ENCODE data around the gene OLFML2A.

The OLFML2A gene

DNA sequence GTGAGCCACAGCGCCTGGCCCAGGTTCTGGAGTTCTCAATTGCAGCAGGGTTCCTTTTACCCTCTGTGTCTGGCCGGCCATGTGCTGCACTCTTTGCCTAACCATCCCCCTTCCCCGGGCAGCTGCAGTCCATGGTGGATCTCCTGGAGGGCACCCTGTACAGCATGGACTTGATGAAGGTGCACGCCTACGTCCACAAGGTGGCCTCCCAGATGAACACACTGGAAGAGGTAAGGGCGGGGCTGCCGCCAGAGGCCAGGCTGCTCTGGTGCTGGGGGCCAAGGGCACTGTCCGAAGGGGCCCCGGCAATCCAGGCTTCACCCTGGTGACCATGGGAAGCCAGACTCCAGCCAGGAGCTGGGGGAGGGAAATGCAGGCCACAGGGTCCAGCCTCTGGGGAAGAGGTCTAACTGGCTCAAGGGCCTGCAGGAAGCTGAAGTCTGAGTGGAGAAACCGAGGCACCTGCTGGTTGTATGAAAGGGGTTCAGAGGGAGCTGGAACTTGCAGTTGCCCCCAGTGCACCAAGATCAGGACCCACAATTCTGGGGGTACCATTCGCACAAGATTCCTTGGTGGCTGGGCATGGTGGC, 18.1 kb downstream of the OLFML2A start:
- no peaks in the 10 kb centered on the region for H3K9me3 Mint-ChIP-seq
- no peak for ATAC-seq
- H3K36me3 Mint-ChIP-seq, result no peaks in the 10 kb centered on the region
- H3K27ac Mint-ChIP-seq, result no peak overlapping the region
- peaks cover 27% of the 10 kb centered on the region for H3K4me1 Mint-ChIP-seq
- no peaks in the 10 kb centered on the region for H3K27me3 Mint-ChIP-seq
- no peak overlapping the region for H3K4me3 Mint-ChIP-seq

DNA sequence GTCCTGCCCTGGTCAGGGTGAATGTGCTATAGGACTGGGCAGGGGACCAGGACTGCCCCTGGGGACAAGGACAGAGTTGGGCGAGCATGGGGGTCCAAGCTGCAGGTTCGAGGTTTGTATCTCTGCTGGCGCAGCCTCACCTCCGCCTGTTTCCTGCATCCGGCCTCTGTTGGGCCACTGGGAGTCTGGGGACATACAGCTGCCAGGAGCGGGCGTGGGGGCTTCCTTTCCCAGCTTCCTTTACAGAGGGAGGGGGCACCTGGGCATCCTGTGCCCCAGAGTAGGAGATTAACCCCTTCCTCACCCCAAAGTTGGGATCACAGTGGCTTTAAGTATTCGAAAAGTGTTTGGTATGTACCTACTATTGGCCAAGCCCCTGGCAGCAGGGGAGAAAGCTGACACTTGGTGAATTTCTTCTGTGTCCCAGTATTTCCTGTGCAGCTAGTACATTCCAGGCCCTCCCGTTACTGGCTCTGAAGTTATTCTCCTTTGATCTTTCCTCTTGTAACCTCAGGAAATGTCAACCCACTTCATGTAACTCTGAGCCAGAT, 19.0 kb downstream of the OLFML2A start:
- no peak for ATAC-seq
- H3K27ac Mint-ChIP-seq, result peak overlapping the region; percentile 91
- H3K4me1 Mint-ChIP-seq, result peaks cover 33% of the 10 kb centered on the region
- no peaks in the 10 kb centered on the region for H3K36me3 Mint-ChIP-seq
- no peak overlapping the region for H3K4me3 Mint-ChIP-seq
- H3K9me3 Mint-ChIP-seq, result no peaks in the 10 kb centered on the region
- no peaks in the 10 kb centered on the region for H3K27me3 Mint-ChIP-seq

DNA sequence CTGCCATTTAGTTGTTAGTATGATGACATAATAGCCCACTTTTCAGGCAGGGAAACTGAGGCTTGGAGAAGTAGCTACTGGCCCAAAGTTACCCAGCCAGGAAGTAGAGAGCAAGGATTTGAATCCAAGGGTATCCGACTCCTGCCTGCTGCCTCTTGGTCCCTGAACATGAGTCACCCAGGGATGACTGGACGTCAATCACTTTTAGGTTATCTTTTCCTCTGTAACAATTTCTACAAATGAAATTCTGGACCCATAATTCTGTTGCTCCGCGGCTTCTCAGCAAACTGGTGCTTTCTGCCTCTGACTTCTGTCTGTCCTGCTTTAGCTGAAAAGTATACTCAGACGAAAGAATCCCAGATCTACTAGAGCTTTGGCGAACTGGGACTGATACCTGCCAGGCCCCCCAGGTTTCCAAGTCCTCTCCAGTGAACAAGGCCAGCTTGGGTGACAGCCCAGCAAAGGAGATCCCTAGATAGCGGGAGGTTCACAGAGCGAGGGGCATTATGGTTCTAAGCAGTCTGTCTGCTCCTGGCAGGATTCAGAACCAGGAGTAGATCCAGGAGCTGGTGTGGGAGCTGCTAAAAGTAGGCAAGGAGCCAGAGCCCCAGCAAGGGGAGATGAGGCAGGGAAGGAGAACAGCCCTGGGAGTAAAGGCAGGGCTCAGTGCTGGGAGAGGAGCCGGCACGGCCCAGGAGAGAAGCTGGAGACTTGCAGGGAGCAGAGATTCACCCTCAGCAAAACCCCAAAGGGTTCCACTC, 20.6 kb downstream of the OLFML2A start:
- H3K36me3 Mint-ChIP-seq, result no peaks in the 10 kb centered on the region
- H3K27me3 Mint-ChIP-seq, result no peaks in the 10 kb centered on the region
- no peak for ATAC-seq

DNA sequence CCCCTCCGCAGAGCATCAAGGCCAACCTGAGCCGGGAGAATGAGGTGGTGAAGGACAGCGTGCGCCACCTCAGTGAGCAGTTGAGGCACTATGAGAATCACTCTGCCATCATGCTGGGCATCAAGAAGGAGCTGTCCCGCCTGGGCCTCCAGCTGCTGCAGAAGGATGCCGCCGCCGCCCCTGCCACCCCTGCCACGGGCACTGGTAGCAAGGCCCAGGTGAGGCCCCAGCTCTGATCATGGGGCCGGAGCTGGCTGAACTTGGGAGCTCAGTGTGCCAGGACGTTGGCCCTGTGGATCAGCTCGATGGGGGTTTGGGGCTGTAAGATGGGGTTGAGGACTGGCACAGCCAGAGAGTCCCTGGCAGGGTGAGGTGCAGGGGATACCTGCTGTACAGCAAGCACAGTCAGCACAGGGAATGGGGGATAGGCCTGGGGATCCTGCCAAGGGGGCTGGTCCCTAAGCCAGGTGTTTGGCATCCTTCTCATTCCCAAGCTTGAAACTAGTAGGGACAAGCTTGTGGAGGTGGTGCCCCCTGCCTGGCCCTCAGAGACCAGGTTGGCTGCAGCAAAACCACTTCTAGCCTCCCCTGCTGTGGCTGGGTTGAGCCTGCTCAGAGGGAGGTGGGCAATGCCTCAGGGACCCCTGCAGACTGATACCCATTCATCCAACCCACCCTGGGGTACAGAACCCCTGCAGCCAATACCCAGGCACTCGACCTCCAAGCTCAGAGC, 22.5 kb downstream of the OLFML2A start:
- H3K36me3 Mint-ChIP-seq, result no peaks in the 10 kb centered on the region
- no peak for ATAC-seq
- H3K27me3 Mint-ChIP-seq, result no peaks in the 10 kb centered on the region
- no peak overlapping the region for H3K4me3 Mint-ChIP-seq
- no peaks in the 10 kb centered on the region for H3K9me3 Mint-ChIP-seq
- H3K27ac Mint-ChIP-seq, result peak overlapping the region; percentile 91
- peaks cover 36% of the 10 kb centered on the region for H3K4me1 Mint-ChIP-seq

More for the DNA sequence above, 20.6 kb downstream of the OLFML2A start:
- peaks cover 35% of the 10 kb centered on the region for H3K4me1 Mint-ChIP-seq
- H3K9me3 Mint-ChIP-seq, result no peaks in the 10 kb centered on the region
- H3K27ac Mint-ChIP-seq, result peak overlapping the region; percentile 91
- no peak overlapping the region for H3K4me3 Mint-ChIP-seq

DNA sequence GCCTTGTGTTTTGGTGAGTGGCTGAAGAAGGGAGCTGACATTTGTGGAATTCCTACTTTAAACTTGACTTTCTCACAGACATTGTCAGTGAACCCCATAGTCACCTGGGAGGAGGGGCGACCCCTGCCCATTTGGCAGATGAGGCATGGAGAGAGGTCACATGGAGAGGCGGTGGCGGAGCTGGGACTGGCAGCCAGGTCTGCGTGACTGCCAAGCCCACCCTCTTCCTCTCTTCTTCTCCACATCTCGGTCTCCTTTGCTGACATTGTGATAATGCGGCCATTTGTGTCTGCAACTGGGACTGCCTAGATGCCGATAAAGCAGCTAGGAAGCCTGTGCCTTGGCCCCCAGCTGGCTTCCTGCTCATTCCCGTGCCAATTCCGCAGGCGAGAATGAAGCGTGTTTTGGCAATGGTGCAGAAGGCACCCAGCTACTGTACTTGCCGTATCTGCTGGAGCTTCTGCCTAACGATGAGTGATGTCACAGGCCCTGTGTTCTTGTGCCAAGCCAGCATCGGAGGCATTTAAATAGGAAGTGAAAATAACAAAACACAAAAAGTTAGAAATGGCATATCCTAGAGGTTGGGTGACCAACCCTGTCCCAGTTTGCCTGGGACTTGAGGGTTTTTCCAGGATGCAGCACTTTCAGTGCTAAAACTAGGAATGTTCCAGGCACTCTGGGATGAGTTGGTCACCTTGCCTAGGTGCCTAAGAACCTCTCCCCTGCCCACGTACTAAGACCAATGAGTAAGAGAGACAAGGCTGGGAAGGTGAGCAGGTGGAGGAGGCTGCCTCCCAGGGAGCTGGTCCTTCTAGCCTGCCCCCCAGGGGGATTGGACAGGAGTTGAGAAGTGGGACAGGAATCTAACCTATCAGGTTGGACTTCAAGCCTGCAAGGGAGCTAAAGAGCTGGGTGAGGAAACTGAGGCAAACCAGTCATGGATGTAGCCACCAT, 23.6 kb downstream of the OLFML2A start:
- Mint-ChIP-seq H3K4me1 (peaks cover 36% of the 10 kb centered on the region), H3K27me3 (no peaks in the 10 kb centered on the region), H3K36me3 (no peaks in the 10 kb centered on the region), H3K9me3 (no peaks in the 10 kb centered on the region), H3K27ac (peak overlapping the region; percentile 91), H3K4me3 (peak overlapping the region; percentile 60)
- ATAC-seq, result peak; percentile 92

DNA sequence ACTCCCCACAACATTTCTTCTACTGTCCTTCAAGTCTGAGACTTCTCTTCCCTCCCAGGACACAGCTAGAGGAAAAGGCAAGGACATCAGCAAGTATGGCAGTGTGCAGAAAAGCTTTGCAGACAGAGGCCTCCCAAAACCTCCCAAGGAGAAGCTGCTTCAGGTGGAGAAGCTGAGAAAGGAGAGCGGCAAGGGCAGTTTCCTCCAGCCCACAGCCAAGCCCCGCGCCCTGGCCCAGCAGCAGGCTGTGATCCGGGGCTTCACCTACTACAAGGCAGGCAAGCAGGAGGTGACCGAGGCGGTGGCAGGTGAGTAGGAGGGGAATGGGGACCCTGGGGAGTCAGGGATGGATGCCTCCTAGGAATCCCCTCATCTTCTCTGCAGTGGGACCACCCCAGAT, 24.4 kb downstream of the OLFML2A start:
- no peak for ATAC-seq
- Mint-ChIP-seq H3K4me1 (peaks cover 36% of the 10 kb centered on the region), H3K4me3 (no peak overlapping the region), H3K36me3 (no peaks in the 10 kb centered on the region), H3K9me3 (no peaks in the 10 kb centered on the region), H3K27me3 (no peaks in the 10 kb centered on the region), H3K27ac (peak overlapping the region; percentile 91)

DNA sequence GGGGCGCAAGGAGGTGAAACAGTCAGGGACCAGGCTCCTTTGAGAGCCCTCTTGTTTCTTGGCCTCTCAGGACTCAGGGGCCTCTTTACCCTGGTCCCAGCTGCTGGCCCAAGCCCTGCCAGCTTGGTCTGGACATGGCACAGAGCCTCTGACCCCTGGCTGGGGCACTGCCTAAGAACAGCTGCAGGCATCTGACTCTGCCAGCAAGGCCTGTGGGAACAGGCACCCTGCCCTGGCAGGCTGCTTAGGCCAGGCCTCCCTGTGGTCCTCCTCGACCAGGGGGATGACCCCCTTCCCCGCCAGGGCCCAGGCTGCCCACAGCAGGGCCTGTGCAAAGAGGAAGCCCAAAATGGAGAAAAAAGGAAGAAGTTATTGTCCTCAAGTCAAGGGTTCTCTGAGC, 25.5 kb downstream of the OLFML2A start:
- Mint-ChIP-seq H3K4me1 (peaks cover 36% of the 10 kb centered on the region), H3K9me3 (no peaks in the 10 kb centered on the region), H3K36me3 (no peaks in the 10 kb centered on the region), H3K4me3 (no peak overlapping the region), H3K27ac (peak overlapping the region; percentile 91), H3K27me3 (no peaks in the 10 kb centered on the region)
- no peak for ATAC-seq

DNA sequence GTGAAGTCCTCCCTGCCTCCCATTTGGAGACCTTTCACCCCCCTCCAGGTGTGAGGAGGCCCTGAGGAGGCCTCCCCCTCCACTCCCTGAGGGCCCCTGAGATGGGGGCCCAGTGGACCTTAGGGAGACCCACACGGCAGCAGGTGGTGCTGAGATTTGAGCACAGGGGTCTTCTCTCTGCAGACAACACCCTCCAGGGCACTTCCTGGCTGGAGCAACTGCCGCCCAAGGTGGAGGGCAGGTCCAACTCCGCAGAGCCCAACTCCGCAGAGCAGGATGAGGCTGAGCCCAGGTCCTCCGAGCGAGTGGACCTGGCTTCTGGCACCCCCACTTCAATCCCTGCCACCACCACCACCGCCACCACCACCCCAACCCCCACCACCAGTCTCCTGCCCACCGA, 27.0 kb downstream of the OLFML2A start:
- Mint-ChIP-seq H3K9me3 (no peaks in the 10 kb centered on the region), H3K27me3 (no peaks in the 10 kb centered on the region), H3K27ac (no peak overlapping the region)

DNA sequence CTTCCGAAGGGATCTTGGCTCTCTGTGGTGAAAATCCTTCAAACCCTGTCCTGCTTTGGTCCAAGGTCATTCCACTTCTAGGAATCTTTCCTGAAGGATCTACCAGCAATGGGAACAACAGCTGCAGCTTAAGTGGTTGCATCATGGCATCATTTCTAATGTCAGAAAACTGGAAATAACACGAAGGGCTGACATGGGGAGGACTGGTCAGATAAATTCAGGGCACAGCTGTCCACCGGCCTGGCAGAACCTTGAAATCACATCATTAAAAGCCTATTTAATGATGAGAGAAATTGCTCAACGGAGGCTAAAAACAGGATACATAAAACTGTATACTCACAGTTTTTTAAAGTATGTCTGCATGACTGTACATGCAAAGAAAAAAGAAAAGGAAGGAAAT, 28.3 kb downstream of the OLFML2A start:
- H3K4me3 Mint-ChIP-seq, result no peak overlapping the region
- ATAC-seq, result no peak
- no peaks in the 10 kb centered on the region for H3K36me3 Mint-ChIP-seq
- peaks cover 24% of the 10 kb centered on the region for H3K4me1 Mint-ChIP-seq
- no peaks in the 10 kb centered on the region for H3K27me3 Mint-ChIP-seq
- H3K9me3 Mint-ChIP-seq, result no peaks in the 10 kb centered on the region
- H3K27ac Mint-ChIP-seq, result no peak overlapping the region

More for the DNA sequence above, 27.0 kb downstream of the OLFML2A start:
- Mint-ChIP-seq H3K36me3 (no peaks in the 10 kb centered on the region), H3K4me1 (peaks cover 36% of the 10 kb centered on the region), H3K4me3 (no peak overlapping the region)
- no peak for ATAC-seq

DNA sequence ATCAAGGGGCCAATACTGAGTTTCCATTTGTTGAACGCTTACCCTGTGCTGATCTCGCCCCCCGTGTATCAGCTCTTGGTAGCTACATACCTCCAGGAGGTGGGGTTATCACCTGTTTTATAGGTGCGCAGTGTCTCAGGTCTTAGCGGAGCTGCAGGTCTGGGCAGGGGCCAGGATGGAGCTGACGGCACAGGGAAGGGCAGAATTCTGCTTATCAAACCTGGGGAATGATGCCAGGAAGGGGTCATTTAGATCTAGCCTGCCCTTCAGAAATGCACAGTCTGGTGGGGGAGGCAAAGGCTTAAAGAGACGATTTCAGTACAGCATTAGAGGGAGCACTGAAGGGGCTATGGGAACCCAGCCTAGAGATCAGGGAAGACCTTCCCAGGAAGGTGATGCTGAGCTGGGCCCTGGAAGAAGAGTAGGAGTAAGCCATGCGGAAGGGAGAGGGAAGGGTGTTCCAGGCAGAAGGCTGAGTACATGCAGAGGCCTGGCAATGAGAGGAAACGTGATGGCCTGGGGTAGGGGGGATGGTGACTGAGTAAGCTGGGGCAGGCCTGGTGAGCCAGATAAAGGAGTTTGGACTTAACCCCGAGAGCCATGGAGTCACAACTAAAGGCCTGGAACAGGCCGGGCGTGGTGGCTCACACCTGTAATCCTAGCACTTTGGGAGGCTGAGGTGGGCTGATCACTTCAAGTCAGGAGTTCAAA, 31.5 kb downstream of the OLFML2A start:
- H3K4me3 Mint-ChIP-seq, result no peak overlapping the region
- no peaks in the 10 kb centered on the region for H3K9me3 Mint-ChIP-seq
- no peak for ATAC-seq
- H3K36me3 Mint-ChIP-seq, result no peaks in the 10 kb centered on the region
- no peaks in the 10 kb centered on the region for H3K27me3 Mint-ChIP-seq
- no peaks in the 10 kb centered on the region for H3K4me1 Mint-ChIP-seq
- no peak overlapping the region for H3K27ac Mint-ChIP-seq

DNA sequence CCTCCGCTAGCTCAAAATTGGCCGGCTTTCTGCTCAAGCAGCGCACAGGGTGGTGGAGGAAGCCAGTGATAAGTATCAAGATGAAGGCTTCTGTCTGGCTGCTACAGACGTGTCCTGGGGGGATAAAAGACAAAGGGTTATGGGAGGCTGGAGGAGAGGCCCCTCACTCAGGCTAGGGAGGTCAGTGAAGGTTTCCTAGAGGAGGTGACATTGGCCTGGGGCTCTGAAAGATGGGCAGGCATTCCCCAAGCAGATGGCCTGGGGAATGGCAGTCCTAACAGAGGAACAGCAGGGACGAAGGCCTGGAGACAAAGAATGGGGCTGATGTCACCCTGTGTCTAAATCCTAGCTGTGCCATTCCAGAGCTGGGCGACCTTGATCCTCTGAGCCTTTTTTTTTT, 32.3 kb downstream of the OLFML2A start:
- no peaks in the 10 kb centered on the region for H3K36me3 Mint-ChIP-seq
- H3K9me3 Mint-ChIP-seq, result no peaks in the 10 kb centered on the region
- no peaks in the 10 kb centered on the region for H3K27me3 Mint-ChIP-seq
- no peak overlapping the region for H3K4me3 Mint-ChIP-seq
- ATAC-seq, result no peak
- no peaks in the 10 kb centered on the region for H3K4me1 Mint-ChIP-seq
- no peak overlapping the region for H3K27ac Mint-ChIP-seq

DNA sequence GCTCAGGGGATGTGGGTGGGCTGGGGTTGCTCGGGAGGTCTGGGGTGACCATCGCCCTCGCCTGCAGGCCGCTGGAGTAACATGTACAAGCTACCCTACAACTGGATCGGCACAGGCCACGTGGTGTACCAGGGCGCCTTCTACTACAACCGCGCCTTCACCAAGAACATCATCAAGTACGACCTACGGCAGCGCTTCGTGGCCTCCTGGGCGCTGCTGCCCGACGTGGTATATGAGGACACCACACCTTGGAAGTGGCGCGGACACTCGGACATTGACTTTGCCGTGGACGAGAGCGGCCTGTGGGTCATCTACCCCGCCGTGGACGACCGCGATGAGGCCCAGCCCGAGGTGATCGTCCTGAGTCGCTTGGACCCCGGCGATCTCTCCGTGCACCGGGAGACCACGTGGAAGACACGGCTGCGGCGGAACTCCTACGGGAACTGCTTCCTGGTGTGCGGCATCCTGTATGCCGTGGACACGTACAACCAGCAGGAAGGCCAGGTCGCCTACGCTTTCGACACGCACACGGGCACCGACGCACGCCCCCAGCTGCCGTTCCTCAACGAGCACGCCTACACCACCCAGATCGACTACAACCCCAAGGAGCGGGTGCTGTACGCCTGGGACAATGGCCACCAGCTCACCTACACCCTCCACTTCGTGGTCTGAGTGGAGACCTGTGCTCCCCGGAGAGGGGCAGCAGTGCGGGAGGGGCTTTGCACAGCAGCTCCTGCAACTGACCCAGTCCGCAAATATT, 33.0 kb downstream of the OLFML2A start:
- peak; percentile 7 for ATAC-seq
- H3K27me3 Mint-ChIP-seq, result no peaks in the 10 kb centered on the region
- H3K4me3 Mint-ChIP-seq, result no peak overlapping the region
- no peaks in the 10 kb centered on the region for H3K9me3 Mint-ChIP-seq
- no peak overlapping the region for H3K27ac Mint-ChIP-seq
- H3K36me3 Mint-ChIP-seq, result no peaks in the 10 kb centered on the region
- no peaks in the 10 kb centered on the region for H3K4me1 Mint-ChIP-seq

DNA sequence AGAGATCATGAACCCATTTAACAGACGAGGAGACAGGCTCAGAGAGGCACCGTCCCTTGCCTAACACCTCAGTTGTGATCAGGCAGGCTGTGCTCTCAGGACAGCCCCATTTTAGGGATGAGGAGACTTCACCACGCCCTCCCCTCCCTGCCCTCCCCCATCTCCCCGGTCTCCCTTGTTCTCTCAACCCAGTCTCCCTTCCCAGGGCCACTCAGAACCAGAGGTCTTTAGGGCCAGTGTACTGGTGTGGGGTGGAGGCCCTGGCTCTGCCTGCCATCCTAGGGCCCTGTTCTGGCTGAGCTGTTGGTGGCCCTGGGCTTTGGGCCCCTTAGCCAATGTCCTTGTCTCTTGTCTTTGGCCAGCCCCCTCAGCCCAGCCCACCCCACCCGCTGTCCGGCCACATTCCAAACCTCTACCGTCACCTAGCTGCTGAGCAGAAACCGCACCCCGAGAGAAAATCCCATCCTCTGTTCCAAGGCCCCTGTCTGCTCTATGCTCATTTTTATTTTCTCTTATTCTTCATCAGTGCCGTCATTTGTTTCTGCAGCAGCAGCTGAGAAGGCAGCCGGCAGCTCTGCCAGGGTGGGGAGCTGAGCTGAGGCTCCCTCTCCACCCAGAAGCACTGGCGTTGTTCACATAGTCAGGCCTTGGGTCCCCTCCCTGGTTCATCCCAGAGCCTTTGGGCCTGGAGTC, 33.9 kb downstream of the OLFML2A start:
- no peaks in the 10 kb centered on the region for H3K27me3 Mint-ChIP-seq
- H3K36me3 Mint-ChIP-seq, result no peaks in the 10 kb centered on the region
- H3K4me1 Mint-ChIP-seq, result no peaks in the 10 kb centered on the region
- H3K27ac Mint-ChIP-seq, result no peak overlapping the region
- H3K4me3 Mint-ChIP-seq, result no peak overlapping the region
- no peak for ATAC-seq
- no peaks in the 10 kb centered on the region for H3K9me3 Mint-ChIP-seq
